ENCODE measurements around the gene OR10A2. TPM values are rescaled to one million over a fixed set of nuclear protein-coding genes. Genes with fewer than 3 reads are reported as not detected.

OR10A2 gene
- total RNA-seq (2014; rRNA removed; shearing (Covaris generic)) = not detected in 2 replicates

GRCh38 chr11:6862961-6863360, at the start of gene OR10A2:
TSS of gene OR10A2 (plus strand) at chr11:6863057. CDS start at chr11:6869755, 6,698 bp downstream.

GRCh38 chr11:6845383-6845782, 17.5 kb upstream of the OR10A2 start, which contains the start of gene OR10A5:
TSS of gene OR10A5 (plus strand) at chr11:6845683. CDS start at chr11:6845683, 0 bp downstream.

GRCh38 chr11:6876325-6876724, 13.5 kb downstream of the OR10A2 start, which contains the start of gene OR10A4:
TSS of gene OR10A4 (plus strand) at chr11:6876625. CDS start at chr11:6876648, 23 bp downstream.

GRCh38 chr11:6892400-6892799, 29.5 kb downstream of the OR10A2 start, which contains the start of gene OR2D2:
TSS of gene OR2D2 (minus strand) at chr11:6892500. CDS start at chr11:6892500, 0 bp downstream.

GRCh38 chr11:6920702-6921101, 57.8 kb downstream of the OR10A2 start, which contains the start of gene OR2D3:
TSS of gene OR2D3 (plus strand) at chr11:6921002. CDS start at chr11:6921002, 0 bp downstream.

Other genes starting within 250 kb of the OR10A2 start
- gene TPP1, start 243.6 kb upstream of the OR10A2 start, total RNA-seq (2014; rRNA removed; shearing (Covaris generic)) = 11.5 and 14.2 TPM in 2 replicates
- gene DCHS1, start 207.2 kb upstream of the OR10A2 start, total RNA-seq (2014; rRNA removed; shearing (Covaris generic)) = 0.90 and 1.1 TPM in 2 replicates
- 74.3 and 78.2 TPM in 2 replicates for gene MRPL17, start 179.7 kb upstream of the OR10A2 start, total RNA-seq (2014; rRNA removed; shearing (Covaris generic))
- 0.08 TPM in 1 of 2 replicates, not detected in the other for gene OR2AG2, start 91.1 kb upstream of the OR10A2 start, total RNA-seq (2014; rRNA removed; shearing (Covaris generic))
- gene OR2AG1, start 80.0 kb upstream of the OR10A2 start, total RNA-seq (2014; rRNA removed; shearing (Covaris generic)) = not detected in 2 replicates
- gene OR6A2, start 63.4 kb upstream of the OR10A2 start, total RNA-seq (2014; rRNA removed; shearing (Covaris generic)) = 0.11 and 0.19 TPM in 2 replicates
- not detected in 2 replicates for gene OR10A5, start 17.4 kb upstream of the OR10A2 start, total RNA-seq (2014; rRNA removed; shearing (Covaris generic))
- gene OR10A4, start 13.6 kb downstream of the OR10A2 start, total RNA-seq (2014; rRNA removed; shearing (Covaris generic)) = not detected in 2 replicates
- 0.40 TPM in 1 of 2 replicates, not detected in the other for gene OR2D2, start 29.4 kb downstream of the OR10A2 start, total RNA-seq (2014; rRNA removed; shearing (Covaris generic))
- not detected in 2 replicates for gene OR2D3, start 57.9 kb downstream of the OR10A2 start, total RNA-seq (2014; rRNA removed; shearing (Covaris generic))
- gene ZNF215, start 63.4 kb downstream of the OR10A2 start, total RNA-seq (2014; rRNA removed; shearing (Covaris generic)) = 4.3 and 4.8 TPM in 2 replicates
- gene ZNF214, start 157.3 kb downstream of the OR10A2 start, total RNA-seq (2014; rRNA removed; shearing (Covaris generic)) = 1.3 and 5.1 TPM in 2 replicates
- 0.19 TPM in 1 of 2 replicates, not detected in the other for gene NLRP14, start 157.4 kb downstream of the OR10A2 start, total RNA-seq (2014; rRNA removed; shearing (Covaris generic))
- 0.11 TPM in 1 of 2 replicates, not detected in the other for gene RBMXL2, start 225.9 kb downstream of the OR10A2 start, total RNA-seq (2014; rRNA removed; shearing (Covaris generic))